Activated naive CD8-positive, alpha-beta T cell treated with anti-CD3 and anti-CD28 coated beads, Interleukin-2, amount 50 U/mL, for 16 hours (primary cell): ENCODE data around the gene IFITM1.
"Not testable (repeated sequence)": the region's sequence is repeated elsewhere in the genome, so short reads cannot be mapped to it uniquely, and the experiment has no call there.

Source experiments
- DNase-seq: peaks from one replicate; pipeline ENCODE4 v3.0.0-alpha.2; 2020; ENCODE audit warnings: low read depth, low spot score

IFITM1 gene

DNA sequence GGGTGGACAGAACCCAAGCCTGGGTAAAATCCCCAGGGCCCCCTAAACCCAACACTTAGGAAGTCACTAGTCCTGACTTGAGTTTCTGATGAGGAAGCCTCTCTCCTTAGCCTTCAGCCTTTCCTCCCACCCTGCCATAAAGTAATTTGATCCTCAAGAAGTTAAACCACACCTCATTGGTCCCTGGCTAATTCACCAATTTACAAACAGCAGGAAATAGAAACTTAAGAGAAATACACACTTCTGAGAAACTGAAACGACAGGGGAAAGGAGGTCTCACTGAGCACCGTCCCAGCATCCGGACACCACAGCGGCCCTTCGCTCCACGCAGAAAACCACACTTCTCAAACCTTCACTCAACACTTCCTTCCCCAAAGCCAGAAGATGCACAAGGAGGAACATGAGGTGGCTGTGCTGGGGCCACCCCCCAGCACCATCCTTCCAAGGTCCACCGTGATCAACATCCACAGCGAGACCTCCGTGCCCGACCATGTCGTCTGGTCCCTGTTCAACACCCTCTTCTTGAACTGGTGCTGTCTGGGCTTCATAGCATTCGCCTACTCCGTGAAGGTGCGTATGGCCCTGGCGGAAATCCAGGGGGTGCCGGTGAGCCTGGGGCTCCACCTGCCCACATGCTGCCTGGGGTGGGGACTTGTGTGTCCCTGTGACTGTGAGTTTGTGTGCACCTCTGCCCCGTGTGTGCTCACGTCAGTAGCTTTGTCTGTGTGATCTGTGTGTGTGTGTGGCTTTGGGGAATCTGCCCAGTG, at the start of gene IFITM1:
IFITM1 (plus strand) TSS at position 254 of the 767 bp plus-strand sequence; CDS start at position 385, 131 bp downstream.
- no peak for DNase-seq

DNA sequence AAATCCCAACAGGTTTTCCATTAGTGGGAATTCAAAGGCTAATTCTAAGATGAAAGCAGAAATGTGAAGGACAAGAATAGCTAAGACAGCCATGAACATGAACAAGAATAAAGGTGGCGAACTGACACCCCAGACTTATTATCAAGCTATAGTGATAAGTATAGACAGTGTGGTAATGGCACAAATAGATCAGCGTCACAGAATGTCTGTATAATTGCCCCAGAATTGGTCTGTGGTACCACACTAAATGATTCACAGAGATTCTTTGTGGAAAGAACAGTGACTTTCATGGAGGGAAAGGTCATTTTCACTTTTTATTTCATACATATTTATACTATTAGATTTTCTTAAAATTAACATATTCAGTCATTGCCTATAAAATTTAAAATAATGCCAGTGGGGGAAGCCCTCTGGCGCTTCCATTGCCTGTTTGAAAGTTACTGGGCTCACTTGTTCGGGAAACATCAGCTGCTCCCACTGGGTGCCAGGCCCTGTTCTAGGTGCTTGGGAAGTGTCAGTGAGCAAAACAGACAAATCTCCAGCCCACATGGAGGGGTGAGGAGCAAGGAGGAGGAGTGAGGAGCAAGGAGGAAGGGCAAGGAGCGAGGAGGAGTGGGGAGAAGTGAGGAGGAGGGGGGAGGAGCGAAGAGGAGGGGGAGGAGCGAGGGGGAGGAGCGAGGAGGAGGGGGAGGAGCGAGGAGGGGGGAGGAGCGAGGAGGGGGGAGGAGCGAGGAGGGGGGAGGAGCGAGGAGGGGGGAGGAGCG, 47.0 kb upstream of the IFITM1 start:
- no peak for DNase-seq

DNA sequence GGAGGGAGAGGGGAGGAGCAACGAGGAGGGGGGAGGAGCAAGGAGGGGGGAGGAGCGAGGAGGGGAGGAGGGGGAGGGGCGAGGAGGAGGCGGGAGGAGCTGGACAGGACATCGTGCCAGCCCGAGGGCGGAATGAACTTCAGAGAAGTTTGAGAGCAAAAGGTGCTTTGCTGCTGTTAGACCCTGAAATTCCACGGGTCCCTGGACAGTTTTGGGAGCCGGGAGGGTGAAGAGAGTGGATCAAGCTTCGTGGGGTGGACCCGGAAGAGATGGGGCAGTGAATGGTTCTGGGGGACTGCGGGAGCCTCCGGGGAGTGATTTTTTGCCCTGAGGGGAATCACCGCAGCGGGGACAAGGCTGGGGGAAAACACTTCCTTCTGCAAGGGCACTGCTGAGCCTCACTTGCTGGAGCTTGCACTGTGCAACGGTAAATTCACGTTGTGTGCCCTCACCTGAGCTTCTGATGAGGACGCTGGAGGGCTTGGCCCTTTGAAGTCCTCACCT, 46.3 kb upstream of the IFITM1 start:
- no peak for DNase-seq

DNA sequence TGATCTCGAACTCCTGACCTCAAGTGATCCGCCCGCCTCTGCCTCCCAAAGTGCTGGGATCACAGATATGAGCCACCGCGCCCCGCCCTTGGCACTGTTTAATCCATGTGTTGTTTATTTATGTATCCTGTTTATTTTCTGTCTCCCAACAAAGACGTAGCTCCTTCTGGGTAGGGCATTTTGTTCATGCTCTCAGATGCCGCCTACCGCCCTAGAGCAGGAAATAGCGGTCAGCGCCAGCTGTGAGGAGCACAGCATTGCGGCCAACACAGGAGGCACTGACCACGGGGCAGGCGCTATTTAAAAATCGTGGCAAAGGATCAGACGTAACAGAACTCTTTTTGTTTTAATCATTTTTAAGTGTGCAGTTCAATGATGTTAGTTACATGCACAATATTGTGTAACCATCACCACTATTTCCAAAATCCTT, 45.1 kb upstream of the IFITM1 start:
- DNase-seq: not testable (repeated sequence)

DNA sequence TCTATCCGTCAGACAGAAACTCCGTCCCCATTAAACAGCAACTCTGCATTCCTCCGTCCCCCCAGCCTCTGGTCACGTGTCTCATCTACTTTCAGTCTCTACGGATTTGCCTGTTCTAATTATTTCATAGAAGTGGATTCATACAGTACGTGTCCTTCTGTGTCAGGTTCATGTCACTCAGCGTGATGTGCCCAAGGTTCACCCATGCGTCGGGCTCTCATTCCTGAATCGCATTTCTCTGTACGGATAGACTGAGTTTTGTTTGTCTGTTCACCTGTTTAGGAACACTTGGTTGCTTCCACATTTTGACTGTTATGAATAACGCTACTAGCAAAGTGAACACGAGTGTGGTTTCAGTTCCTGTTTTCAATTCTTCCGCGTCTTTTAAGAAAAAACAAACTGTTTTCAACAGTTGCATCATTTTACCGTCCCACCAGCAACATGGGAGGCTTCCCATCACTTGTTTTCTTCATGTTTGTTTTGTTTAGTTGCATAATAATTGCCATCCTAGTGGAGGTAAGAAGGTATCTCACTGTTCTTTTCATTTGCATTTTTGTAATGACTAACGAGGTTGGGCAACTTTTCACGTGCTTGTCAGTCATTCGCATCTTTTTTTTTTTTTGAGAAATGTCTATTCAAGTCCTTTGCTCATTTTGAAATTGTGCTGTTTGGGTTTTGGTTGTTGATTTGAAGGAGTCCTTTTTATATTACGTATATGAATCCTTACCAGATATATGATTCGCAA, 44.5 kb upstream of the IFITM1 start:
- DNase-seq: no peak

DNA sequence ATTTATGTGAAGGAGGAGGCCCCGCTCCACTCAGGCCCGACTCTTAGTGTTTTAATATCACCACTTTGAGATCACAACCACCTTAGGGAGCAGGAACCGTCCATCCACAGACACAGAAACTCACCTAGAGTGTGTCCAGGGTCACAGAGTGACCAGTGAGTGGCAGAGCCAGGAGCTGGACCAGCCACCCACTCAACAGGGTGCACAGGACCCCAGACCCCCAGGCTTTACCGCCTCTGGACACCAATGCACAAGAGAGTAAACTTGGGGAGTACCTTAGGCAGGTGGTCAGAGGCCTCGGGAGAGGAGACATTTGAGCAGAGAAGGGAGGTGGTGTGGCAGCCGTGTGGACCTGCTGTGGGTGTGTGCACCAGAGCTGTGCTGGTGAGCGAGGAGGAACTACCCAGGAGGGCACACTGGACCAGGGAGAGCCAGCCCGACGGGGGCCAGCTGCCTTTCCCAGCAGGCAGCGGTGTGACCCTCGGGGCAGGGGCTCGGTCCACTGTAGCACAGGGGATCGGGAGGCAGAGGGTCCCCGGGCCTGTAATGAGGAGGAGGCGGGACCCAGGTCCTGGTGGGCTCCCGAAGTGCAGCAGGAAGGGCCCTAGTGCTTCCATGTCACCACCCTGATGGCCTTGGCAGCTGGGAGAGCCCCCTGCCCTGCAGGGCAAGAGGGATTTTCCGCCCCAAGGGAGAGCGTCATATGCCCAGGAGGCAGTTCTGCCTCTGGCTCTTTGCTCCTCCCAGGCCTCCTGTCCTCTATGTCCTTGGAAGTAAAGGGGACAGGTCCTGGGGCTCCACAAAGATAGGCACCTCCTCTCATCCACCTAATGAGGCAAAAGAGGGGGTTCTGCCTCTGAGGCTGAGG, 43.2 kb upstream of the IFITM1 start:
- no peak for DNase-seq

DNA sequence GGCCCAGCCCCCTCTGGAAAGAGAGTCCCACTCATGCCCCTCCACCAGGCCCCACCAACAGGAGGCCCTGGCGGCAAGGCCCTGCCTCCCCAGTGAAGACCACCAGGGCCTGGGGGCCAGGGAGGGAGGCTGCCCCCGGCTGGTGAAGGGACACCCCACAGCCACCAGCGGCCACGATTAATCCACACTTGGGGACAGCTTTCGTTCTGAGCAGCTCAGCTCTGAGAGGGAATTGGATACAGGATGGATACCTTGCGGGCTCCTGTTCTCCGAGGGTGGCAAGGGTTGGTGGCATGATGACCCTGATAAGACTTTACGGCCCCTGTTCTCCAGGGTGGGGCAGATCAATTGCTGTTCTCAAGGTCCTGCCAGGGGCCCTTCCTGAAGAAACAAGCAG, 42.5 kb upstream of the IFITM1 start:
- DNase-seq: no peak

DNA sequence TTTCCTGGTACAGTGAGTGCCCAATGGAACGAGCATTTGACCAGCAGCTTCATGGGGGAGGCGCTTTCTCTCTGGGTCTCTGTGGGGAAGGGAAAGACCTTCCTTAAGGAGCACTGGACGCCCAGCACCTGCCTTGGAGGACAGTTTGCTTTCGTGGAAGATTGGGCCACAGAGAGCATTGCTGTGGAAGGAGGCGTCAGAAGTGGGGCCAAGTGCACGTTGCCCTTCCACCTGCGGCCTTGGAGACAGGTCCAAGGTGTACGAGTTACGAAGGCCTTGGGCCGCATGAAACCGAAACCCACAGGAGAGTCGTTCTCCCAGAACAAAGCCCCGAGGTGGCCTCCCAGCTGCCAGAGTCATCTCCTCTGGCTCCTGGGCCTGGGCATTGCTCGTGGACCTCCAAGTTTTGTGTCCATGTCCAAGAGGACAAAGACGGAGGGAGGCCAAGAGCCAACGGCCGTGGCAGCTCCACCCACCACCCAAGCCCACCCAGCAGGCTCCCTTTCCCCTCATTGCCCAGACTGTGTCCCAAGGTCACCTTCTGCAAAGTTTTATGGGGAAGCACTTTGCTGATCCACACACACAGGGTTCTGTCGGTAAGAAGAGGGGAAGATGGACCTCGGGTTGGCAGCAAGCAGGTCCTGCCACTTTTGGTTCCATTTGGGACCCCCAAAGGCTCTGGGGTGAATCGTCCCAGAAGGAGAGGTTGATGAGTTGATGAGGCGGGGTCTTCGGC, 41.5 kb upstream of the IFITM1 start:
- no peak for DNase-seq

DNA sequence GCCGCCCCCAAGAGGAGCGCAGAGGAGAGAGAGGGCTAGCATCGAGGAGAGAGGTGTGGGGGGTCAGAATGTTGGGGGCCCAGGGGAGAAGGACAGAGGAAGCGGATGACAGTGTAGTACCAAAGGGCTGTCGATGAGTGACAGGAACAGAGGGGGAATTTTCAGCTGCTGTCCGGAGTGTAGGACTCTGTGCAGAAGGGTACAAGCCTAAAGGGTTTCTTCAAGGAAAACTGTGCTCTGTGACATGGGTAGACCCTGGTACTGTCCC, 41.0 kb upstream of the IFITM1 start:
- DNase-seq: no peak

DNA sequence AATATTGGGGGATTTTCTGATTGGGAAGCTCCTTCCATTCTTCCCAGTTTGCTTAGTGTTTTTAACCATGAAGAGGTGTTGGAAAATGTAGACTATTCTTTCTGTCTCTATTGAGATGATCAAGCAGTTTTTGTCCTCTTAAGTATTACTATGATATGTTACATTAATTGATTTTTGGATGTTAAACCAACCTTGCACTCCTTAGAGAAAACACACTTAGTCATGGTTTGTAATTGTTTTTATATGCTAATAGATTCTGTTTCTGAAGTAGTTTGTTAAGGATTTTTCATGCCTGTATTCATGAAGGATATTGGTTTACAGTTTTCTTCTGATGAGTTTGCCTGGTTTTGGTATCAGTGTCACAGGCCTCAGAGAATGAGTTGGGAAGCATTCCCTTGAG, 37.6 kb upstream of the IFITM1 start:
- DNase-seq: no peak

DNA sequence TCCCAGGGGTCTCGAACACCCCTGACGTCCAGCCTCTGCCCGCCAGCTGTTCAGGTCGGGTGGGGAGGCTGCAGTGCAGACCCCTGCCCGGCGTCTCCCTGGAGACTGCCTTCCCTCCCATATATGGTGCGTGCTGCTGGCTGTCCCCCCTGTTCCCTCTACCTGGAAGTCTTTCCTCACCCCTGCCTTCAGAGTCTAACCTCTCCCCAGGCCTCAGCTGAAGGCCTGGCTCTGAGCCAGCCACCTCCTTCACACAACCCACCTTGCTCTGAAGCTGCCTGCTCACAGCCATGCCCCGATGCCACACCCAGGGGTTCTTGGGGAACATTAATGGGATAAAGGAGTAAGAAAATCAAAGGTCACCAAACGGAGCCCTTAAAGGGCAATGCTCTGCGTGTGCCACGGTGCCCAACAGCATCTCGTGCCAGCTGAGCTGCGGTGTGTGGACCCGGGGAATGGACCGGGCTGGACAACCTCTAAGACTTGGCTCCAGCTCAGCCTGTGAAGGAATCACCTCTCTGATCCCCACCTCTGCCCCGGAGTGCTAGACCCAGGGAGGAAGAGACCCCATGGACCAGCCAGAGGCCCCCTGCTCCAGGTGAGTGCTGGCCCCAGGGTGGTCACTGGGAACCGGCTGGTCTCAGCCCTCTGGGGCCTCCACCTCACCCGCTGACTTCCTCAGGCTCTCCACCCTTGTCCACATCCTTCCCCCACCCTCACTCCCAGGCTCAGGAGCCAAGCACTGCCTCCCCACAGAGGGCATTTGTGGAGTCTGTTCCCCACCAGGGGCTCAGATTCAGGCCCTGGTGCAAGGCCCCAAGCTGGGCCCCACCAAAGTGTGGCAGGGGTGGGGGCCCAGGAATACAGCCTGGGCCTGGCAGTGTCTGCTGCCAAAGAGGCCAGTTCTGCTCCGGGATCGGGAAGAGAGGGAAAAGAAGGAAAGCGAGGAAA, 35.6 kb upstream of the IFITM1 start, which contains the start of gene NLRP6:
NLRP6 (plus strand) TSS at position 407 of the 951 bp plus-strand sequence; CDS start at position 570, 163 bp downstream.
- DNase-seq: no peak

DNA sequence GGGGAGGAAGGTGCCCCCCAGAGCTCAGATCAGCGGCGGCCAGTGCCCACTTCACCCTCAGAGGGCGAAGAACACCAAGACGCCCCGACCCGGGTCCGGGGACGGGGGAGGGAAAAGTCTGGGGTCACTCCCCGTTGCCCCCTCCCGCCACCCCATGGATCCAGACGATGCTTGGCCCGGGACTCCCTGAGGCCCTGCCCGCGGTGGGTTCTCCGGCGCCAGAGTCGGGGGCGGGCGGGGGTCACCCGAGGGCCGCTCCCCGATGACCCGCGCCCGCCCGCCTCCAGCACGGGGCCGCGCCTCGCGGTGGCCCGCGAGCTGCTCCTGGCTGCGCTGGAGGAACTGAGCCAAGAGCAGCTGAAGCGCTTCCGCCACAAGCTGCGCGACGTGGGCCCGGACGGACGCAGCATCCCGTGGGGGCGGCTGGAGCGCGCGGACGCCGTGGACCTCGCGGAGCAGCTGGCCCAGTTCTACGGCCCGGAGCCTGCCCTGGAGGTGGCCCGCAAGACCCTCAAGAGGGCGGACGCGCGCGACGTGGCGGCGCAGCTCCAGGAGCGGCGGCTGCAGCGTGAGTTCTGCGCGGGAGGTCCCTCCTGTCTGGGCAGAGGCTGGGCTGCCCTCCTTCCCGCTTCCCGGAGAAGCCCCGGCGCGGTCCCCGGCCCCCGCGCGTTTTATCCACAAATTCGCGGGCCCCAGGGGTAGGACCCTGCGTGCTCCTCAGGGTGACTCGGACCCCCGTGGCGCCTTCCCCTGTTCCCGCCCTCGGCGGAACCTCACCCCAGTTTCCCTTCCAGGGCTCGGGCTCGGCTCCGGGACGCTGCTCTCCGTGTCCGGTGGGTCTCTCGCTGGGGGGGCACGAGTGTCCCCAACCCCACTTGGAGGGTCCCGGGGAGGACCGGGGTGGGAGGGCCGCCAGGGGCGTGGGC, 34.5 kb upstream of the IFITM1 start:
- DNase-seq: no peak

DNA sequence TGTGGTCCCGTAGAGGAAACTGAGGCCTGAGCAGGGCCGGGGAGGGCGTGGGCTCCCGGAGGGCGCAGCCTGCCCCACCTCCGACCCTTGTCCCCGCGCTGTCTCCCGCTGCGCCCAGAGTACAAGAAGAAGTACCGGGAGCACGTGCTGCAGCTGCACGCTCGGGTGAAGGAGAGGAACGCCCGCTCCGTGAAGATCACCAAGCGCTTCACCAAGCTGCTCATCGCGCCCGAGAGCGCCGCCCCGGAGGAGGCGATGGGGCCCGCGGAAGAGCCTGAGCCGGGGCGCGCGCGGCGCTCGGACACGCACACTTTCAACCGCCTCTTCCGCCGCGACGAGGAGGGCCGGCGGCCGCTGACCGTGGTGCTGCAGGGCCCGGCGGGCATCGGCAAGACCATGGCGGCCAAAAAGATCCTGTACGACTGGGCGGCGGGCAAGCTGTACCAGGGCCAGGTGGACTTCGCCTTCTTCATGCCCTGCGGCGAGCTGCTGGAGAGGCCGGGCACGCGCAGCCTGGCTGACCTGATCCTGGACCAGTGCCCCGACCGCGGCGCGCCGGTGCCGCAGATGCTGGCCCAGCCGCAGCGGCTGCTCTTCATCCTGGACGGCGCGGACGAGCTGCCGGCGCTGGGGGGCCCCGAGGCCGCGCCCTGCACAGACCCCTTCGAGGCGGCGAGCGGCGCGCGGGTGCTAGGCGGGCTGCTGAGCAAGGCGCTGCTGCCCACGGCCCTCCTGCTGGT, 33.7 kb upstream of the IFITM1 start:
- no peak for DNase-seq

DNA sequence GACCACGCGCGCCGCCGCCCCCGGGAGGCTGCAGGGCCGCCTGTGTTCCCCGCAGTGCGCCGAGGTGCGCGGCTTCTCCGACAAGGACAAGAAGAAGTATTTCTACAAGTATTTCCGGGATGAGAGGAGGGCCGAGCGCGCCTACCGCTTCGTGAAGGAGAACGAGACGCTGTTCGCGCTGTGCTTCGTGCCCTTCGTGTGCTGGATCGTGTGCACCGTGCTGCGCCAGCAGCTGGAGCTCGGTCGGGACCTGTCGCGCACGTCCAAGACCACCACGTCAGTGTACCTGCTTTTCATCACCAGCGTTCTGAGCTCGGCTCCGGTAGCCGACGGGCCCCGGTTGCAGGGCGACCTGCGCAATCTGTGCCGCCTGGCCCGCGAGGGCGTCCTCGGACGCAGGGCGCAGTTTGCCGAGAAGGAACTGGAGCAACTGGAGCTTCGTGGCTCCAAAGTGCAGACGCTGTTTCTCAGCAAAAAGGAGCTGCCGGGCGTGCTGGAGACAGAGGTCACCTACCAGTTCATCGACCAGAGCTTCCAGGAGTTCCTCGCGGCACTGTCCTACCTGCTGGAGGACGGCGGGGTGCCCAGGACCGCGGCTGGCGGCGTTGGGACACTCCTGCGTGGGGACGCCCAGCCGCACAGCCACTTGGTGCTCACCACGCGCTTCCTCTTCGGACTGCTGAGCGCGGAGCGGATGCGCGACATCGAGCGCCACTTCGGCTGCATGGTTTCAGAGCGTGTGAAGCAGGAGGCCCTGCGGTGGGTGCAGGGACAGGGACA, 32.9 kb upstream of the IFITM1 start:
- DNase-seq: no peak

DNA sequence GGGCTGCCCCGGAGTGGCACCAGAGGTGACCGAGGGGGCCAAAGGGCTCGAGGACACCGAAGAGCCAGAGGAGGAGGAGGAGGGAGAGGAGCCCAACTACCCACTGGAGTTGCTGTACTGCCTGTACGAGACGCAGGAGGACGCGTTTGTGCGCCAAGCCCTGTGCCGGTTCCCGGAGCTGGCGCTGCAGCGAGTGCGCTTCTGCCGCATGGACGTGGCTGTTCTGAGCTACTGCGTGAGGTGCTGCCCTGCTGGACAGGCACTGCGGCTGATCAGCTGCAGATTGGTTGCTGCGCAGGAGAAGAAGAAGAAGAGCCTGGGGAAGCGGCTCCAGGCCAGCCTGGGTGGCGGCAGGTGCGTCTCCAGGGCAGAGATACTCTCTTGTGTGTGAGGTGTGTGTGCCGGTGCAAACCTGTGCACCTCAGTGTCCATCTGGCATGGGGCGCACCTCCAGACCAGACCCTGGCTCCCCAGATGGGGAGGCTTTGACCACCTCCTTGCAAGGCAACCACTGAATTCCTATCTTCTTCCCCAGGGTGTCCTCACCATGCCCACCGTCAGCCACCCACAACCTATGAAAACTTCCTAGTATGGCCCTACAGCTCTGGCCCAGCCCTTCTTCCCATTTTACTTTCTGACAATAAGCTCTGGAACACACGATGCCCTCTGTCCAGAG, 32.2 kb upstream of the IFITM1 start:
- no peak for DNase-seq

DNA sequence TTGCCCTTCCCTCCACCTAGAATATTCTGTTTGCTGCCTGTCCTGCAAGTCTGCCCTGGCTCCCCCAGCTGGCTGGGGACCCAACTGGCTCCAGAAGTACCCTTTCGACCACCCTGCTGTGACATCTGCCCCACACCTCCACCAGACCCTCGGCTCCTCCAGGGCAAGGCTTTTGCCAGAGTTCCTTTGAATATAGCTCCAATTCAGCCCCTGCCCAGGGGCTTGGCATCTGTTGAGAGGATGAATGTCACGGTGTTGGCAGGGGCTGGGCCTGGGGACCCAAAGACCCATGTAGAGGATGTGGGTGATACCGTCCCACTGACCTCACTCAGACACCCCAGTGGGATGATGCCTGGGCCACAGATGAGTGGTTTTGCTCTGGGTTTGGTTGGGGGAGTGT, 31.7 kb upstream of the IFITM1 start:
- no peak for DNase-seq
